Suprapubic skin (tissue), 3 donors: Measurements from ENCODE around the gene CHRNB4.

Experiments used
- CTCF ChIP-seq, 2 donors: fragments of 200-600 bp in 1 of 2; fragments of 450-650 bp in 1 of 2; sonication (generic) in 1 of 2; IDR thresholded peaks; one replicate each; pipeline ENCODE4 v1.5.1; 2016 to 2019; ENCODE audit warnings: antibody characterized with exemption in 2 of 2, mild to moderate bottlenecking in 1 of 2, moderate library complexity in 1 of 2
- POLR2A ChIP-seq, 2 donors: fragments of 450-650 bp; IDR thresholded peaks; one replicate each; pipeline ENCODE4 v1.6.1; 2017; ENCODE audit warnings: antibody characterized with exemption in 2 of 2, mild to moderate bottlenecking in 2 of 2, moderate library complexity in 2 of 2

GRCh38 chr15:78651007-78651406 lies 10.0 kb upstream of the CHRNB4 start:
- no peak for TF ChIP-seq POLR2A (IDR thresholded peaks at IDR 0.05)
- no peak for TF ChIP-seq CTCF (IDR thresholded peaks at IDR 0.05)
